HepG2 (cell line): Measurements from ENCODE around the gene CDA. TPM values are rescaled to one million over a fixed set of nuclear protein-coding genes. Genes with fewer than 3 reads are reported as not detected.

Source experiments
- CEBPZ ChIP-seq: IDR thresholded peaks from 2 replicates; pipeline ENCODE4 v1.6.1; 2012; ENCODE audit warnings: low read length, improper control_type of control experiment
- CENPT ChIP-seq: sonication (generic); formaldehyde crosslinking; IDR thresholded peaks from 2 replicates; pipeline ENCODE4 v1.8.0; 2022; ENCODE audit warnings: low read depth, mild to moderate bottlenecking, moderate library complexity, missing genetic modification reagents
- CHD2 ChIP-seq: IDR thresholded peaks from 2 replicates; pipeline ENCODE4 v1.6.1; 2011; ENCODE audit warnings: low read depth, low read length, improper control_type of control experiment
- HOXA3 ChIP-seq: sonication (generic); formaldehyde crosslinking; IDR thresholded peaks from 2 replicates; pipeline ENCODE4 v1.5.0; 2020; ENCODE audit warnings: missing genetic modification reagents
- MXI1 ChIP-seq: IDR thresholded peaks from 3 replicates; pipeline ENCODE4 v1.6.1; 2012; ENCODE audit warnings: low read depth, low read length, inconsistent platforms, borderline replicate concordance
- PCBP1 ChIP-seq: fragments of 200-400 bp; formaldehyde crosslinking; IDR thresholded peaks from 2 replicates; pipeline ENCODE4 v1.6.1; 2017; ENCODE audit warnings: mild to moderate bottlenecking, low read depth, low read length, borderline replicate concordance
- SALL2 ChIP-seq: sonication (generic); formaldehyde crosslinking; IDR thresholded peaks from 2 replicates; pipeline ENCODE4 v1.8.1; 2023; ENCODE audit warnings: mild to moderate bottlenecking, missing genetic modification reagents, inconsistent platforms
- SMAD9 ChIP-seq: sonication (generic); formaldehyde crosslinking; IDR thresholded peaks from 2 replicates; pipeline ENCODE4 v1.5.1; 2020; ENCODE audit warnings: mild to moderate bottlenecking, missing genetic modification reagents
- SOX6 ChIP-seq, 2 experiments: fragments of 450-650 bp in 1 of 2; sonication (generic) in 1 of 2; formaldehyde crosslinking in 1 of 2; IDR thresholded peaks; 2 replicates each; pipeline versions ENCODE4 v1.4.0 to v1.6.1; 2017 to 2020; ENCODE audit warnings: antibody characterized with exemption in 1 of 2, mild to moderate bottlenecking in 1 of 2, missing genetic modification reagents in 1 of 2
- TAF1 ChIP-seq: sonication (generic); formaldehyde crosslinking; IDR thresholded peaks from 2 replicates; pipeline ENCODE4 v1.4.0; 2020; ENCODE audit warnings: missing genetic modification reagents
- TARDBP ChIP-seq: sonication (generic); formaldehyde crosslinking; IDR thresholded peaks from 2 replicates; pipeline ENCODE4 v1.8.0; 2022; ENCODE audit warnings: mild to moderate bottlenecking, missing genetic modification reagents
- TOPORS ChIP-seq: sonication (generic); formaldehyde crosslinking; IDR thresholded peaks from 2 replicates; pipeline ENCODE4 v1.8.0; 2023; ENCODE audit warnings: mild to moderate bottlenecking, missing genetic modification reagents
- TSC22D2 ChIP-seq: sonication (generic); formaldehyde crosslinking; IDR thresholded peaks from 2 replicates; pipeline ENCODE4 v1.5.1; 2020; ENCODE audit warnings: missing genetic modification reagents, mild to moderate bottlenecking, borderline replicate concordance
- ZFP1 ChIP-seq: IDR thresholded peaks from 2 replicates; pipeline ENCODE4 v1.6.1; 2016
- ZNF143 ChIP-seq: sonication (generic); formaldehyde crosslinking; IDR thresholded peaks from 2 replicates; pipeline ENCODE4 v1.4.0; 2020; ENCODE audit warnings: missing genetic modification reagents
- ZNF639 ChIP-seq: conservative IDR thresholded peaks from 2 replicates; pipeline ENCODE4 v1.6.1; 2018; ENCODE audit warnings: missing genetic modification reagents
- ZNF850 ChIP-seq: sonication (generic); formaldehyde crosslinking; conservative IDR thresholded peaks from 2 replicates; pipeline ENCODE4 v1.9.0; 2021; ENCODE audit warnings: mild to moderate bottlenecking, missing genetic modification reagents
- ZSCAN5A ChIP-seq: sonication (generic); formaldehyde crosslinking; IDR thresholded peaks from 2 replicates; pipeline ENCODE4 v1.8.0; 2022; ENCODE audit warnings: mild to moderate bottlenecking, missing genetic modification reagents, borderline replicate concordance
- polyA plus RNA-seq, 8 experiments: library from polyadenylated mRNA; depleted of rRNA in 3 of 8; stranded (reverse) in 7 of 8; unstranded in 1 of 8; fragments of >200 nt; fragmentation: Illumina TruSeq in 4 of 8; extraction: Trizol in 4 of 8; gene quantifications; 2 replicates each; pipeline versions ENCODE4 v1.2.1 to v1.2.3, GENCODE V29; 2011 to 2016; ENCODE audit warnings: low read depth in 4 of 8, missing spikeins in 1 of 8, mixed read lengths in 1 of 8; ENCODE audit not compliant: insufficient read depth in 1 of 8
- total RNA-seq, 5 experiments: library from RNA; depleted of rRNA; stranded (reverse); fragments of >200 nt; fragmentation: Illumina TruSeq; extraction: Trizol; gene quantifications; 2 replicates each; pipeline ENCODE4 v1.2.3, GENCODE V29; 2016; ENCODE audit warnings: low read depth in 1 of 5

CDA gene
- total and polyA plus RNA-seq, 2 of the 13 experiments (the other 11 are each of a cell fraction or from before 2014, with no cell fraction given): 0.66 to 2.1 TPM

GRCh38 chr1:20661207-20662109 lies 72.6 kb downstream of the CDA start, which contains the start of gene DDOST (continued):
- no peak for TF ChIP-seq SOX6 (IDR thresholded peaks at IDR 0.05)
- TF ChIP-seq SOX6 (CRISPR knock-in tag; IDR thresholded peaks at IDR 0.05): peak; percentile 59; the same call in 1 of the 2 replicates
- 0 out of 2 replicates have a peak, but pooled peaks have one; percentile 88 for TF ChIP-seq PCBP1
- TF ChIP-seq ZNF850 (CRISPR knock-in tag): no peak
- peak; percentile 68; the same call in 1 of the 3 replicates for TF ChIP-seq MXI1
- TF ChIP-seq CENPT (CRISPR knock-in tag): 0 out of 2 replicates have a peak, but pooled peaks have one; percentile 43
- no peak for TF ChIP-seq ZFP1
- peak; percentile 40; the same call in 1 of the 2 replicates for TF ChIP-seq SALL2 (CRISPR knock-in tag)
- peak; percentile 65 for TF ChIP-seq CEBPZ
- TF ChIP-seq HOXA3 (CRISPR knock-in tag): peak; percentile 82
- TF ChIP-seq SMAD9 (CRISPR knock-in tag): 0 out of 2 replicates have a peak, but pooled peaks have one; percentile 60
- TF ChIP-seq TOPORS (CRISPR knock-in tag): peak; percentile 72
- peak; percentile 91; the same call in 1 of the 2 replicates for TF ChIP-seq ZSCAN5A
- 0 out of 2 replicates have a peak, but pooled peaks have one; percentile 16 for TF ChIP-seq TSC22D2 (CRISPR knock-in tag)
- peak; percentile 84 for TF ChIP-seq TAF1 (CRISPR knock-in tag)
- TF ChIP-seq ZNF639: peak; percentile 45; the same call in 1 of the 2 replicates
- TF ChIP-seq ZNF143: 0 out of 2 replicates have a peak, but pooled peaks have one; percentile 28
- TF ChIP-seq CHD2: peak; percentile 43; the same call in 1 of the 2 replicates
- peak; percentile 86 for TF ChIP-seq TARDBP (CRISPR knock-in tag)
- TF ChIP-seq, all 625 proteins: peak for 226
